HG03442 (cell line): ENCODE results near the gene RNU6-7.
A peak's percentile ranks its signal among the peaks of the same experiment; 100 is the strongest.

ENCODE experiments used
- ATAC-seq: cut with Tn5 transposase; IDR thresholded peaks from one replicate; pipeline ENCODE4 v1.9.1; 2021; ENCODE audit warnings: mild to moderate bottlenecking, moderate library complexity; ENCODE audit not compliant: unreplicated experiment

The RNU6-7 gene

DNA sequence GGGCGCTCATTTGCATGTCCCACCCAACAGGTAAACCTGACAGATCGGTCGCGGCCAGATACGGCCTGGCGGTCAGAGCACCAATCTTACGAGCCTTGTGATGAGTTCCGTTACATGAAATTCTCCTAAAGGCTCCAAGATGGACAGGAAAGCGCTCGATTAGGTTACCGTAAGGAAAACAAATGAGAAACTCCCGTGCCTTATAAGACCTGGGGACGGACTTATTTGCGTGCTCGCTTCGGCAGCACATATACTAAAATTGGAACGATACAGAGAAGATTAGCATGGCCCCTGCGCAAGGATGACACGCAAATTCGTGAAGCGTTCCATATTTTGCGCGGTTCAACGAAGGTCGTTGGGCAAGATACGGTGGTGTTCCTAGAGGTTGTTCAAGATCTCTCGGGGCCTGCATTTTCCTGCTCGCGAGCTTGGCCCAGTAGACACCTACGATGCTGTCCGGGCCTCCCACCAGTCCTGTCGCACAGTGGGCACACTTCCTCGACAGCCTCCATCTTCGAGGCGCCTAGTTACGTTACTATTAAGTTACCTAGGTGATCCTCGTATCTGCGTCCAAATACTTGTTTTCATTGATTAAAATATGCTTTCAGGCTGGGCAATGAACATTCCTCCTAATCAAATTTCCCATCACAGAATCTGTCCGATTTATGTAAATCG is at the start of gene RNU6-7:
RNU6-7 (plus strand) TSS at position 230 of the 675 bp plus-strand sequence.
- no peak for ATAC-seq

GRCh38 chr14:32166029-32166428 is 35.8 kb upstream of the RNU6-7 start:
- no peak for ATAC-seq

DNA sequence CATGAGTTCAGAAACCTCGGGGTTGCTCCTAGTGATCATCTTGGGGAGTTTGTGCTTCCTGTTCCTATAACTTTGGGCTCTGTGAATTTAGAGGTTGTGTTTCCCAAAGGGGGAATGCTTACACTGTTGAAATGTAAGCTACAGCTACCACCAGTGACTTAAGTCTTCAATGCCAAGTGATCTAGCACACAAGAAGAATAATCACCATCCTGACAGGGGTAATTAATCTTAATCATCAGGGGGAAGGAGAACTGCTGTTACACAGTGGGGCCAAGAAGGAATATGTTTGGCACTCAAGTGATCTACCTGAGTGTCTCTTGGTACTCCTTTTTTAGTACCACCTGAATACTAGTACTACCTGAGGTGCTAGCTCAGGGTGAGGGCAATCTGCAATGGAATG is 34.9 kb upstream of the RNU6-7 start:
- no peak for ATAC-seq

- no peak for ATAC-seq
These were observed 33.9 kb upstream of the RNU6-7 start for GRCh38 chr14:32167907-32168306.

DNA sequence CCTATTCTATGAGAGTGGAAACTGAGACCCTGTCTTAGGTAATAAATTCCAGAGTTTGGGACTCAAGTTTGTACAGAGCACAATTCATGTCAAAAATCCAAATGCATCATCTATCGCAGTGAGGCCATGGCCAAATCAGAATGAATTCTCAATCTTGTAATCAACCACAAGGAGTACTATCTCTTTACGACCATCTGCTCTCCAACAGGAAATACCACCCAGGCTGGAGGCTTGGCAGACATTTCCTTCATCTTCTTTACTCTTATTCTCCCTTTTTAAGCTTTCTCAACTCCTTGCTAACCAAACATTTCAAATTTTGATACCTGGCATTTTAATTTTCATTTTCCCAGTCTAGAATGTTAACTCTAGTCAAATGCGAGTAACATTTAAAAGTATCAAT is 32.7 kb upstream of the RNU6-7 start:
- no peak for ATAC-seq

GRCh38 chr14:32171469-32171868 is 30.4 kb upstream of the RNU6-7 start:
- ATAC-seq = no peak

- ATAC-seq = no peak
These were observed 18.4 kb upstream of the RNU6-7 start for GRCh38 chr14:32183151-32184058.

- ATAC-seq = no peak
These were observed 16.7 kb upstream of the RNU6-7 start for GRCh38 chr14:32185097-32185496.

- peak; percentile 42 for ATAC-seq
These were observed 15.6 kb upstream of the RNU6-7 start for GRCh38 chr14:32186248-32186647.

GRCh38 chr14:32189811-32190210 is 12.0 kb upstream of the RNU6-7 start:
- no peak for ATAC-seq

GRCh38 chr14:32190673-32191072 is 11.2 kb upstream of the RNU6-7 start:
- no peak for ATAC-seq

- no peak for ATAC-seq
These were observed 9.0 kb upstream of the RNU6-7 start for GRCh38 chr14:32192712-32193373.

- no peak for ATAC-seq
These were observed 8.3 kb upstream of the RNU6-7 start for GRCh38 chr14:32193532-32193931.

- no peak for ATAC-seq
These were observed 6.2 kb upstream of the RNU6-7 start for GRCh38 chr14:32195636-32196035.

- peak; percentile 34 for ATAC-seq
These were observed 3.9 kb upstream of the RNU6-7 start for GRCh38 chr14:32197919-32198318.

DNA sequence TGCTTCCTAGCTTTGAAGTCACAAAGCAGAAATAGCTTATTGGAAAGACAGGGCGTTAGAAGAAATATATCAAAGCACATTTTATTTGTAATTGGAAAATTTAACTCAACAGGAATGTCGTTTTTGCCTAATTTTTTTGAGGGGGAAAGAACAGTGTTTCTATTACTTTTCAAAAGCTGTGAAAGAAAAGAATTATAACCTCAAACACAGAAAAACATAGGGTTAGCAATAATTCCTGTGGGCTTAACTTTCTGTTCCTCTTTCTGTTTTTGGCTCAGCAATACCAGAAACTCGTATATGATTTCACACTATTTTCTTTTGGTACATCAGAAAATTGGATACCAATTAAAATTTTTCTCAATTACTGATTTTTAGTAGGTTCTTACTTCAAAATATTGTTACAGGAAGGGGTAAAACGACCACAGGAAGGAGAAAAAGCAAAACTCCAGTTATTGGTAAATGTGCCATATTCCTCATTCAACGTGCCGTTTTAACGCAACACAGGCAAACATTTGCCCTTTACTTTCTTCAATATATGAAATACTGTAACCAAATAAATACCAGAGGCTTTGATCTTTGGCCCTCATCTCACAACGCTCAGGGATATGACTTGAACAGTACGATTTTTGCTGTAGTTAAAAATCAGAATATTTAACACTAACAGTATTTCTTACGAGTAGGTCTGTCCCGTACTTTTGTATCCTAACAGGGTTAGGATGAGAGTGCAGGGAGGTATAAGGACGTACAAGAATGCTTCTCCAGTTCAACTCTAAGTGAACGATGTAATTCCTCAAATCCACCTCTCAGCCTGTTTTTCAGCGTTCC is 1.3 kb upstream of the RNU6-7 start:
- ATAC-seq = no peak

GRCh38 chr14:32201193-32201815 is 541 bp upstream of the RNU6-7 start:
- ATAC-seq = peak; percentile 49

DNA sequence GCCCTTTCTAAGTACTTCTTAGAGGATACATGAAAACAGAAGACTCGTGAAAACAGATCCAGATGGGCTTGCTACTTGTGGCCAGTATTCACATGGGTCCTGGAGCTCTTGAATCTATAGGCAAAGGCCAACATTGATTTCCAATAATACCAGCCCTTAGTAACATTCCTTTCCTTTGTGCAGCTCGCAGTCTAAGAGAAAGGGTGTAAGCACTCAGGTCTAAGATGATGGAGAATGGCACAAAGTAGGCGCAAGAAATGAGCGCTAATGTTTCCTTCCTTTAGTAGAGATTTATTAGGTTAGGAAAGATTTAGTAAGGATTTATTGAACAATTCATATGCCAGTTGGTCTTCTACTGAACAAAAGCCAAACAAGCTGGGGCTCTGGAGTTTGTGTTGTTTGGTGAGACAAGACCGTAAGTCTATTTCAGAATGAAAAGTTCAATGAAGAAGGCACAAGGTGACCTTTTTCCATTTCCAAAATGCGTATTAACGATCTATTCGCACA is 699 bp downstream of the RNU6-7 start:
- no peak for ATAC-seq

DNA sequence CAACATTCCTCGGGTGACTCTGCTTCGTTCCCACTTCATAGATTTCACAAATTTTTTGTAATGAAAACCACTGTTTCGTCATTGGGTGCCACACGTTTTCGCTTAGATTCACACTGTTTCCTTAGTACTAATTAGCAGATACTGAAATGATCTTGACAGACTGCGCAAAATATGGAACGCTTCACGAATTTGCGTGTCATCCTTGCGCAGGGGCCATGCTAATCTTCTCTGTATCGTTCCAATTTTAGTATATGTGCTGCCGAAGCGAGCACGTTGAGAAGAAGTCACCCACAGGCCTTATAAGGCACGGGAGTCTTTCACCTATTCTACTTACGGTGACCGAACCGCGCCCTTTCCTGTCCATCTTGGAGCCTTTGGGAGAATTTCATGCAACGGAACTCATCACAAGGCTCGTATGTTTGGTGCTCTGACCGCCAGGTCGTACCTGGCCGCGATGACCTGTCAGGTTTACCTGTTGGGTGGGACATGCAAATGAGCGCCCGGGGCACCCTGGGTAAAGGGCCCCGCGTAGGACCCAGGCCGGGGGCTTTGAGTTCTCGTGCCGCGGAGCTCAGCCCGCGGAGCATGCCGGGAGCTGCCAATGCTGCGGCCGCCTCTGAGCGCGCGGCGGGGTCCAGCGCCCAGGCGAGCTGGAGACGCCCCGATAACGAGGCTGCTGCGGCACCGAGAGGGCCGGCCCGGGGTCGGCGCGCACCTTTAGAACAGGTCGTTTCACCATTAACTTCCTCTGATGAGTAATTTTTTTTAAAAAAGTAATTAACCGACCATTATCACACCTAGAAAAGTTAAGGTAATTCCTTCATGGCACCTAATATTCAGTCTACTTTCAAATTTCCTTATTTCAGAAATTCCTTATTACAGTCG is 1.4 kb downstream of the RNU6-7 start, which contains the start of gene RNU6-8:
RNU6-8 (minus strand) TSS at position 272 of the 885 bp plus-strand sequence.
- peak; percentile 63 for ATAC-seq
